Gastrocnemius medialis (tissue), 4 donors: ENCODE data around the gene CHERP.

ENCODE experiments used
- POLR2A ChIP-seq, 2 donors: fragments of 450-650 bp; IDR thresholded peaks; one replicate each; pipeline ENCODE4 v1.6.1; 2017; ENCODE audit warnings: antibody characterized with exemption in 2 of 2, mild to moderate bottlenecking in 2 of 2, moderate library complexity in 2 of 2
- TF ChIP-seq, protein P1 (sequence below), 5 experiments: fragments of 450-650 bp in 3 of 5; fragments of 200-600 bp in 2 of 5; sonication (generic) in 2 of 5; IDR thresholded peaks in 4 of 5; conservative IDR thresholded peaks in 1 of 5; 1 replicate in 4 of 5; 2 replicates in 1 of 5; pipeline ENCODE4 v1.5.1; 2016 to 2019; ENCODE audit warnings: antibody characterized with exemption in 5 of 5, mild to moderate bottlenecking in 3 of 5, moderate library complexity in 3 of 5

DNA sequence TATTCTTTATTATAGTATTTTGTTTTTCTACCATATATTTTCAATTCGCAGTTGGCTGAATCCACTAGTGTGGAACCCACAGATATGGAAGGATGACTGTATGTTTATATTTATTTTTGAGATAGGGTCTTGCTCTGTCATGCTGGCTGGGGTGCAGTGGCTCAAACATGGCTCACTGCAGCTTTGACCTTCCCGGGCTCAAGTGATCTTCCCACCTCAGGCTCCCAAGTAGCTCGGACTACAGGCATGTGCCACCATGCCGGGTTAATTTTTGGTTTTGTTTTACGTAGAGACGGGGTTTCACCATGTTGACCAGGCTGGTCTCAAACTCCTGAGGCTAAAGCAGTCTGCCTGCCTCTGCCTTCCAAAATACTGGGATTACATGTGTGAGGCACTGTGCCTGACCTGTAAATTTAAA, 20.4 kb upstream of the CHERP start:
- TF ChIP-seq, protein P1, sequence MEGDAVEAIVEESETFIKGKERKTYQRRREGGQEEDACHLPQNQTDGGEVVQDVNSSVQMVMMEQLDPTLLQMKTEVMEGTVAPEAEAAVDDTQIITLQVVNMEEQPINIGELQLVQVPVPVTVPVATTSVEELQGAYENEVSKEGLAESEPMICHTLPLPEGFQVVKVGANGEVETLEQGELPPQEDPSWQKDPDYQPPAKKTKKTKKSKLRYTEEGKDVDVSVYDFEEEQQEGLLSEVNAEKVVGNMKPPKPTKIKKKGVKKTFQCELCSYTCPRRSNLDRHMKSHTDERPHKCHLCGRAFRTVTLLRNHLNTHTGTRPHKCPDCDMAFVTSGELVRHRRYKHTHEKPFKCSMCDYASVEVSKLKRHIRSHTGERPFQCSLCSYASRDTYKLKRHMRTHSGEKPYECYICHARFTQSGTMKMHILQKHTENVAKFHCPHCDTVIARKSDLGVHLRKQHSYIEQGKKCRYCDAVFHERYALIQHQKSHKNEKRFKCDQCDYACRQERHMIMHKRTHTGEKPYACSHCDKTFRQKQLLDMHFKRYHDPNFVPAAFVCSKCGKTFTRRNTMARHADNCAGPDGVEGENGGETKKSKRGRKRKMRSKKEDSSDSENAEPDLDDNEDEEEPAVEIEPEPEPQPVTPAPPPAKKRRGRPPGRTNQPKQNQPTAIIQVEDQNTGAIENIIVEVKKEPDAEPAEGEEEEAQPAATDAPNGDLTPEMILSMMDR (IDR thresholded peaks at IDR 0.05 in 4 of 5, conservative IDR thresholded peaks at IDR 0.05 in 1 of 5), result no peak
- no peak for TF ChIP-seq POLR2A (IDR thresholded peaks at IDR 0.05)
